GM18858 (cell line): Measurements from ENCODE around the gene CPSF2.

Experiments used
- ATAC-seq: cut with Tn5 transposase; IDR thresholded peaks from one replicate; pipeline ENCODE4 v1.9.1; 2021; ENCODE audit not compliant: unreplicated experiment

The CPSF2 gene

DNA sequence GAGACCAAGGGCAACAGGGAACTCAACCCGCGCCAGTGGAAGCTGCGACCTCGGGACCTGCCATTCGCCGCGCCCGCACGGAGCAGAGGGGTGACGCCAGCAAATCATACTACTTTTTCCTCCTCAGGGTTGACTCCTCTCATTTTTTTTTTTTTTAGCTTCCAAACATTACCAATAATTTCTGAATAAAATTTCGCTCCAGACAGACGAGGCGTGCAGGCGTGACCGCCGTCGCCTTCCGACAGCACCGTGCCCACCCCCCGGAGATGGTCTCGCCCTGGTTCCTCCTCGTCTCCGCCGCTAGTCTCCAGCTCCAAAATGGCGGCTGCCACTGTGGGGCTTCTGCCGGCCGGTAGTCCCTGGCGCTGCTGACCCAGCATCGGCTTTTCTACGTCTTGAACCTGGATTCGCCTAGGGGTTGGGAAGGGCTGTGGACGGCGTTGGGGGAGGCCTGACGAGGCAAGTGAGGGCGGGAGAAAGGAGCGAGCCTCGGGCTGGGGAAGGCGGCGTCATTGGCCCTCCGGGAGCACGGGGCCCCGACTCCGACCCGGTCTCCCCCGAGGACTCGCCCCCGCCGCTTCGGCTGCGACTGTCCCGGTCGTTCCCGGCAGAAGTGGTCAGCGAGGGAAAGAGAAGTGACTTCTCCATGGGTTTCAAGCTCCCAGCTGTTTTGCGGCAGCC, at the start of gene CPSF2, which contains the start of gene NDUFB1:
CPSF2 (plus strand) TSS at position 300 of the 681 bp plus-strand sequence. CDS start 9,016 bp downstream, outside the sequence.
NDUFB1 (minus strand) TSS at position 37 of the 681 bp plus-strand sequence. CDS start 4,069 bp downstream, outside the sequence.
- peak; percentile 72 for ATAC-seq

DNA sequence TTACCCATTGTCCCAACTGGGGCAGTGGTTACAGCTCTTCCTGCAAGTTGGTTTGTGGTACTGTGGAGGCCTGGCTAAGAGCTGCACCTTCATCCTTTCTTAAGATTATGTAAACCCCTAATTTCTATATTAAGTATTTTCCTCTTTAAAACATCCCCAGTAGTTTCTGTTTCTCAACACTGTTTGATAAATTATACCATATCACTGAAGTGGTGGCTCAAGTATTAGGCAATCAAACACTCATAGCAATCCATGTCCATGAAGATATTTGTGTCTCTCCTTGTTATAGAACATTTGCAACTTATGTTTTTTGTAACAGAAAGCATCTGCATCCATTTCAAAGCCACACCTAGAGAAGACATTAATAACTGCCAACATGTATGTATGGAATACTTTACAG, 47.2 kb upstream of the CPSF2 start:
- no peak for ATAC-seq

DNA sequence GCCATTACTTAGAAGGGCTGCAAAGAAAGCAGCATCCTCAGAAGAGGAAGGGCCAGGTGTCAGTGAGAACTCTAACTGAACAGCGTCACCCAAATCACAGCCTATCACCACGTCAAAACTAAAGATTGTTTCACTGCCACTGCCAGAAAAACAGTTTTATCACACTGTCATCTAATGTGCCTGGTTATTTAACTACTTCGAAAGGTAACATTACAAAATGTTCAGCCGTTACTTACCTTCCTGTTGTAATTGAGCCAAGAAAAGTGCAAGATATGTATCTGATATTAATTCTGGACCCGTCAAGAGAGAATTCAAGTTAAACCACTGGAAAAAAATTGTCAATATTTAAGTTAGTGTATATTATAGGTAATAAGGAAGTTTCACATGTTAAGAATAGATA, 33.3 kb upstream of the CPSF2 start:
- ATAC-seq: no peak

DNA sequence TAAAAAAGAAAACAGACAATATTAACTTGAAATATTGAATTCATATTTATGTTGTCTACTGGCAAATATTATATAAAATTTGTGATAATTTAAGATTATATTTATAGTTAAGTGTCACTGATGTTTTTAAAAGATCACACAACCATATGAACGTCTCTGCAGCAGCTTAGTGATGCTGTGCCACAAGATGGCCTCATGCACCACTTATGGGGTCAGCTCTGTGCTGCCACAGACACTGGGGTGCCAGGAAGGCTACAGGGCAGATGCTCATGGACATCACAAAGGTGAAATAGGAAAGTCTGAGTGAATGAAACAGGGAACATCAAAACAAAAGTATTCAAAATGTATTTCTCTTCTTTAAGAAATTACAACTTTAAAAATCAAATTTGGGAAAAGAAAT, 28.4 kb upstream of the CPSF2 start:
- no peak for ATAC-seq

DNA sequence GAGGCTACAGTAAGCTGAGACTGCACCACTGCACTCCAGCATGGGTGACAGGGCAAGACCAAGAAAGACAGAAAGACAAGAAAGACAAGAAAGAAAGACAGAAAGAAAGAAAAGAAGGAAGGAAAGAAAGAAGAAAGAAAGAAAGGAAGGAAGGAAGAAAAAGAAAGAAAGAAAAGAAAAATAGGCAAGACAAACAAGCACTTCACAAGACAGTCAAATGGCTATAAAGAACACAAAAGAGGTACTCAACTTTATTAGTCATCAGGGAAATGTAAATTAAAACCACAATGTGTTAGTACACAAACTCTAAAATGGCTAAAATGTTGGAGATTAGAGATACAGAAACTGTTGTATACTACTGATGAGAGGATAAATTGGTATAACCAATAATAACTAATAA, 22.0 kb upstream of the CPSF2 start:
- ATAC-seq: no peak

DNA sequence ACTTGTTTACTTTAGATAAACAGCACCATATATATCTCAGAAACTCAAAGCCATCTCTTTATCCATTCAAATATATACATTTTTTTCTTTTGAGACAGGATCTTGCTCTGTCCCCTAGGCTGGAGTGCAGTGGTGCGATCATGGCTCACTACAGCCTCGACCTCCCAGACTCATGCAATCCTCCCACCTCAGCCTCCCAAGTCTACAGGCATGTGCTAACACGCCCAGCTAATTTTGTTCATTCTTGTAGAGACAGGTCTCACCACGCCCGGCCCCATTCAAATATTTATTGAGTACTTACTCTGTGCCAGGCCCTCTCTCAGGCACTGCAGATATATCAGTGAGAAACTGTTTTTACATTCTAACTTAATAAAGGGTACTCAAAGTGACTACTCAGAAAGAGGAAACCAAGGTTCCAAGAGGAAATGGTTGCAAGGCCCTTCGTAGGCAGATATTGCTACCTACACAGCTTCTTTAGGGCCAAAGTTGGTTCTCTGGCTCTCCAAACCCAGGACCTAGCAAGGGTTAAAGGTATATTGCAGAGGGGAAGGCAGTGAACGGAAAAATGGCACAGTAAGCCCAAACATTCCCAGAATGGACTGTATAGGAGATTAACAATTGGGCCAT, 18.3 kb upstream of the CPSF2 start:
- no peak for ATAC-seq

DNA sequence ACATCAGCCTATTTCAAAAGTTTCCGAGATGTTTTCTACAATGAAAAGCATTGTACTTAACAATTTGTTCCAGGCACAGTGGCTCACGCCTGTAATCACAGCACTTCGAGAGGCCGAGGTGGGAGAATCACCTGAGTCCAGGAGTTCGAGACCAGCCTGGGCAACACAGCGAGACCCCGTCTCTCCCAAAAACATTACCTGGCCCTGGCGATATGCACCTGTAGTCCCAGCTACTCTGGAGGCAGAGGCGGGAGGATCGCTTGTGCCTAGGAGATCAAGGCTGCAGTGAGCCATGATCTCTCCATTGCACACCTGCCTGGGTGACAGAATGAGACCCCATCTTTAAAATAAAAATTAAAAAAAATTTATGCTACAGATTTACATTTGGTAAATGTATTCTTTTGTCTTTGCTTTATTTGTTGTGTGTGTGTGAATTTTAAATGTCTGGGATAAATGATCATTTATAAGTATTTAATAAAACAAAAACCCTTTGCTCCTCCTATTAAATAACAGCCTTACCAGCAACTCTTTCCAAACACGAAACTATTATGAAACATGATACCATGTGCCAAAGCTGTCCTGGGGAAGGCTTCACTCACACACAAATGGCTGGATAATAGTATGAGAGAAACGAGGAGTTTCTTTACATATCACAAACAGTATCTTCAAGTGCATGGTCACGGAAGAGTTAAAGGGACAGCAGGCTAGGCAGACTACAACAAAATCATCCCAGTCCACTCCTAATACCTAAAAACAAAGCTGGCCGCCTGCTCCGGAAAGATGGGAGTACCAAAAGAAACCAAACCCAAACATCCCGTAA, 16.5 kb upstream of the CPSF2 start:
- no peak for ATAC-seq

DNA sequence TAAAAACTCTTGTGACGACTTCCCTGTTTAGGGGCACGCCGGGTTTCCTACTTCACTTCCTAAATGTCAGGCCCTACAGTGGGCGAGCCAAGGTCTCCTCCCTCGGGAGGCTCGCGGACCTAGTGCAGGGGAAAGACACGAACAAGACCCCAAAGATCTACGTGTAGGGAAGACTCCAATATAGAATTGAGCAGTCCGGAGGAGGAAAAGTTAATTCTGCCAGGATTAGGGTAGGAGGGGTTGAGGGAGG, 16.0 kb upstream of the CPSF2 start:
- no peak for ATAC-seq

DNA sequence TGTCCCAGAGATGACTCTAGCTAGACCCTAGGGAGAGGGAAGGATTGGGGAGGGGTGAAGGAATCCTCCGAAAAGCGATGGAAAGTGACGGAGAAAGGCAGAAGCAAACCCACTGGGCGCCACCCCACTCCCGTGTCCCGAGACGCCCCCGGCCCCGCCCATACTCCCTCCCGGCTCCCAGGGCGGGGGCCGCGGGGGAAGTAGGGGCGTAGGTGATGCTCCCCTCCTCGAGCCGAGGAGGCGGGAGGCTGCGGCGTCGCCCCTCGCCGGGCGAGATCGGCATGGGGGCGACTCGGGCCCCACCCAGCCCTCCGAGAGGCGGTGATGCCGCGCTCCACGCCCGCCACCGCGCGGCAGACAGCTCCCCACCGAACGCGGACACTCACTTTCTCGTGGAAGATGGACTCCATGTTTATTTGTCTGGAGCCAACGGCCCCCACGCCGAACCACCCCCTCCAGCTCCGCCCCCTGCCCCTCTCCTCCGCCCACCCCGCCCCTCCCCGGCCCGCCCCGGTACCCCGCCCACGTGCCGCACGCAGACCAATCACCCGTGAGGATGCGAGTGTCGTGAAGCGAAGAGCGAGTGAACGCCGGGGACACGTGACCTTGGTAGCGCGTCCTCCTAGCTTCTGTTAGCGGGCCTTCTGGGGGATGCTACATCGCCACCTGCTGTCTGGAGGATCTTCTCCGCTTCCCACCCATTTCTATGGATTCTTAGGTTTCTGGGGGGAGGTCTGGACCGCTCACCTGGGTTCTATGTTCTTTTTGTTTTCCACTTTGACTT, 15.4 kb upstream of the CPSF2 start, which contains the start of gene ATXN3:
ATXN3 (minus strand) TSS at position 440 of the 784 bp plus-strand sequence; CDS start at position 410, 30 bp downstream.
- peak; percentile 58 for ATAC-seq

DNA sequence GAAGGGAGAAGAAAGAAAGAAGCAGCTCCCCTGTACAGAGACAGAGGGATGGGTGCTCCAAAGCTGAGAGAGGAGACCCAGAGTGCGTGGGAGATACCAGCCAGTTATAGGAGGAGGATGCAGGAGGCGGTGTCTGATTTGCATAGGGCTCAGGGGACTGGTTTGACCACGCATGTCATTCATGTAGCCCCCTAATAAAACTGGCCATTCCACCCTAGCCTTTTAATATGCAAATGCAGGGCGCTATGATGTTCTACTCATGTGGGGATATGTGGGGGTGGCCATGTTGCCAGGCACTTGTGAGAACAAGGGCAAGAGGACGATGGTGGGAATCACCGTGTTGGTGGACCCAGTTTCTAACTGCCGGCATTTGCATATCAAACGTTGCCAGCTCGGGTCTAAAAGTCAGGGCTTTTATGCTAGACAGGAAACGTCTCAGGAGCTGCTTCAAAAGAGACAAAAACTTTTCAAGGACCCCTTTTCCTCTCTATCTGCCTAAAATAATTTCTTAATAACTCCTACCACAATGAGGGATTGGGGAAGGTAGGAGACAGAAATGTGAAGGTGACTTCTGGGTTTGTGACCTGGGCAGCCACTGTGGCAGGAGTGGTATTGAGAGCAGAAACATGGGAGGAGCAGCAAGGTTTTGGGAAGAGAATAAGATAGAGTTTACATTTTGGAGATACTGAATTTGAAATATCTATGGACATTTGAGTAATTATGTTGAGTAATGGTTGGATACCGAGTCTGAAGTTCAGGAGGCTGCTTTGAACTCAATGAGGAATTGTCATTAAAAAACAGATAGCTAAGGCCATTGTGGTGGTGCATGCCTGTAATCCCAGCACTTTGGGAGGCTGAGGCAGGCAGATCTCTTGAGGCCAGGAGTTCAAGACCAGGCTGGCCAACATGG, 13.2 kb upstream of the CPSF2 start:
- ATAC-seq: no peak

DNA sequence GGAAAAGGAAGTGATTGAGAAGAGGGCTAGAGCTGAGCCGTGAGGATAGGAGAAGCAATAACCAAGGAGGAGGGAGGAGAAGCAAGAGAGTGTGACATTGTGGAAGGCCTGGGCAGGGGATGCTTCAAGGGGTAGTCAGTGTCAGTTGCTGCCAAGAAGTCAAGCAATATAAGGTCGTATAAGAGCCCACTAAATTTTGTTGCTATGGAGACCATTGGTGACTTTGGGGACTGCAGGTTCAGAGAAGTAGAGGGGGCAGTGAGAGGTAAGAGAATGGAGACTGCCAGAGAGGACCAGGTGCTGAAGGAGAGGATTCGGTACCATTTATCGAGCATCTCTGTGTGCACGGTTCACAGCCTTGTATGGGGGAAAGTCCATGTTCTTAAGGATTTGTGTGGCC, 12.3 kb upstream of the CPSF2 start:
- ATAC-seq: no peak

DNA sequence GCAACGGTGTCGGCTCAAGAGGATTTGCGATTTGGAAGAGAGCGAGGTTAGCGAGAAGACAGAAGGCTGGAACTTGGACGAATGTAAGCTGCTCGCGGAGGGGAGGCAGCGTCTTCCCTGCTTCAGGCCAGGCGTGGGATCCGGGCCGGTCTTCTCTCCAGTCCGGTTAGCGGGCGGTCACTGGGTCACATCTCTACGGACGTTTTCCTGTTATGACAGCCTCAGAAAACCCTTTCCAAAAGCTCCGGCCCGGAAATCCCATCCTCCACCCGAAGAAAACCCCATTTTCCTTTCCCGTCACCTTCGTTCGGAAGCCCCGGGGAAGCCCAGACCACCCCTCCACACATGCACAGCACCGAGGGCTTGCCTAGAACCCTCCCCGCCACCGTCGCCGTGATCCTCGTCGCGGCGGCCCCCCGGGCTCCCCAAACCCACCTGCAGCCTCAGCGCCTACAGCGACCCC, 531 bp upstream of the CPSF2 start:
- no peak for ATAC-seq

DNA sequence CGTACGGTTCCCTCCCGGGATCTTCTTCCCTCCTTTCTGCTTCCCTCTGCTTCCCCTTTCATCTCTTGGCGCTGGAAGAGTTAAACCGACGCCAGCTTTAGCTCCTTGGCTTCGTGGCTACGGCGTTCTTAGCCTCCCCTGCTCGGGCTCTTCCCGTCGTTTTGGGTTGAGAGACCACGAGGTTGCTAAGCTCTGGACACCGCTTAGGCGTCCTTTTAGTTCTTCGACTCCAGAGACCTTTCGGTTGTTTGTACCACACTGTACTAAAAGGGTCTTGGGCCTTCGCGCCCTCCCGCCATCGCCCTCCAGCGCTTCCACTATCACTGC, 545 bp downstream of the CPSF2 start:
- ATAC-seq: no peak

DNA sequence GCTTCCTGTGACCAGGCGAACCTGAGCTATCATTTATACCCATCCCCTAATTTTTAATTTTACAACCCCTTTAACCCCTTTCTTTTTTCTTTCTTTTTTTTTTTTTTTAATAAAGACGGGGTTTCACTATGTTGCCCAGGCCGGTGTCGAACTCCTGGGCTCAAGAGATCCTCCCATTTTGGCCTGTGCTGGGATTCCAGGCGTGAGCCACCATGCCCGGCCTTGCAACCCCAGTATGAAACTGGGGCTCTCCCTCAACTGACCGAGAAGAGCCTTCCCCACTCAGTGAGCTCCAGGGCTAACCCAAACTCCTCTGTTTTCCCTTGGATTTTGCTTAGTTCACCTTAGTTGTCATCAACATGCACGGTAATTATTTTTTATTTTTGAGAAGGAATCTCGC, 992 bp downstream of the CPSF2 start:
- no peak for ATAC-seq

DNA sequence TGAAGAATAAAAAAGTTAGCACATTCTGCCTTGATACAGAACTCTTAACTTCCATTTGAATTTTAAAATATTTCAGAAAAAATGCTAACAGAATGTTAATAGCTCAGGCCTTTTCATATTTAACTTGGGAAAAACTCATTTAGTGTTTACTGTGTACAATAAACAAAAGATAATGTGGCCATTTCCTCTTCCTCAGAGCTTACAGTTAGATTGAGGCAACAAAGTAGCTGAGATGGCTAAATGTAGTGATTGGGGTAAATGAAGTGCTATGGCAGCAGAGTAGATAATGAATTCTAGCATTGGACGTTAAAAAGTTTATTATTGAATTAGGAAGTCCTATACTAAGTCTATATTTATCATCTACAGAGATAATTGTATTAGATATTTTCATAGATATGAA, 12.7 kb downstream of the CPSF2 start:
- no peak for ATAC-seq

DNA sequence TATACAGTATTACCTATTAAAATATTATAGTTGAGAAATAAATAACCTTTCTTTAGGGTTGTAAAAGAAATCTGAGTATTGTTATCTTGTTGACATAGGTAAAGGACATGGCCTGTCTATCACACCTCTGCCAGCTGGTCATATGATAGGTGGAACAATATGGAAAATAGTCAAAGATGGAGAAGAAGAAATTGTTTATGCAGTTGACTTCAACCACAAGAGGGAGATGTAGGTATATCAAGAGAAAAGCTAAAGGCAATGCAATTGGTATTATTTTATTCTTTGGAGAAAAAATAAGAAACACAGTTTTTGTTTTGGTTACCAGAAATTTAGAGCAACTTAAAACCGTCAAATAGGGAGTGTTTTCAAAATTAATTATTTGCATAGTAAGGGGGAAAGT, 13.5 kb downstream of the CPSF2 start:
- no peak for ATAC-seq

DNA sequence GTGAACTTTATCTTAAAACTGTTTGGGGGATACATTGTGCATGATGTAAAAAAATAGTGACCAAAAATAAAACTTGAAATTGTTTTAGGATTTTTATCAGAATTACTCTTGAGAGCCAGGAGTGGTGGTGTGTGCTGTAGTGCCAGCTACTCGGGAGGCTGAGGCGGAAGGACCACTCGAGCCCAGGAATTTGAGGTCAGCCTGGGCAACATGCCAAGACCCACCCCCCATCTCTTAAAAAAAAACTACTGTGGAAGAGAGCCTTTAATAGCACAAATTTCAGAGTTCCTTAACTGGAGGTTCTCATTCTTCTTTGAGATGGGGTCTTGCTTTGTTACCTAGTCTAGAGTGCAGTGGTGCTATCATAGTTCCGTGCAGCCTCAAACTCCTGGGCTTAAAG, 21.5 kb downstream of the CPSF2 start:
- no peak for ATAC-seq

DNA sequence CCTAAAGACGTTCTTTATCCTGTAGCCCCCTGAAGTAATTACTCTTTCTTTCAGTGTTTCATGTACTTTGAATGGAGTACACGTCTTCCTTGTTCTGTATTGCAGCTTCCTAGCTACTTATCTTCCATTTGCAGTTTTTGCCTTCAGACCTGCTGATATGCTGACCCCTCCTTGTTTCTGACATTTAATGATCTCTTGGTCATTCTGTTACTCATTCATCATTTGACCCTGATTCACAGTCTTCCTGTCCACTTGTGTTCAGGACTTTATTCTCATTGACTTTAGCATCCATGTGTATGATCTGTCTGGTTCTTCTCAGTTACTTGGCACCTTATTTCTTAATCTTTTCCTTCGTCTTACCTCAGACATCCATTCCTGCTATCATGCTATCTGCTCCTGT, 22.2 kb downstream of the CPSF2 start:
- no peak for ATAC-seq

DNA sequence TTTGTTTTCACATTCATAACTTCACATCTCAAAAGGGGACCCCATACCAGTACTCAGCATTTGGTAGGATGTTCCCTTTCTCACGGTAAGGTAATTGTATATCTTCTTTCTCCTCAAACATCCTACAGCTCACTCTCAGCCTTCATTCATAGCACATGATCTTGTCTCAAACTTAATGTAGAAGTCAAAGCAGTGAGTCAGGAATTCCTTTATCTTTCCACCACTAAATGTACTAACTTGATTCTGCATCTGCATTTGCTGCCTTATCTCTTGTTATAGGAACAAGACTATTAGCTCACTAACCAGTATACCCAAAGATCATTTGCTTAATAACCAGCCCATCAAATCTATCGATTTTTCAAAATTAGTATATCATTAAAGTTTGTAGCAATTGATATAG, 22.9 kb downstream of the CPSF2 start:
- no peak for ATAC-seq

DNA sequence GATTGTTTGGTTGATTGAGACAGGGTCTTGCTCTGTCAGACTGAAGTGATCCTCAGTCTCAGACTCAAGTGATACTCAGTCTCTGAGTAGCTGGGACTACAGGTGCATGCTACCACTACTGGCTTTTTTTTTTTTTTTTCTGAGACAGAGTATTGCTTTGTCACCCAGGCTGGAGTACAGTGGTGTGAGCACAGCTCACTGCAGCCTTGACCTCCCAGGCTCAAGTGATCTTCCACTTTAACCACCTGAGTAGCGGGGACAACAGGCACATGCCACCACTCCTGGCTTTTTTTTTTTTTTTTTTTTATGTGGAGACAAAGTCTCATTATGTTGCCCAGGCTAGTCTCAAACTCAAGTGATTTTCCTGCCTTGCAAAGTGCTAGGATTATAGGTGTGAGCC, 31.8 kb downstream of the CPSF2 start:
- ATAC-seq: no peak
